NCI-H2196 treated with DMSO at 0.1 percent for 48 hours (cell line): ENCODE data around the gene VPS16.
"Not testable (repeated sequence)": the region's sequence is repeated elsewhere in the genome, so short reads cannot be mapped to it uniquely, and the experiment has no call there.

Source experiments
- DNase-seq: peaks from one replicate; lab custom pipeline; 2025; ENCODE audit not compliant: unreplicated experiment; lab: John Stamatoyannopoulos, UW

VPS16 gene

DNA sequence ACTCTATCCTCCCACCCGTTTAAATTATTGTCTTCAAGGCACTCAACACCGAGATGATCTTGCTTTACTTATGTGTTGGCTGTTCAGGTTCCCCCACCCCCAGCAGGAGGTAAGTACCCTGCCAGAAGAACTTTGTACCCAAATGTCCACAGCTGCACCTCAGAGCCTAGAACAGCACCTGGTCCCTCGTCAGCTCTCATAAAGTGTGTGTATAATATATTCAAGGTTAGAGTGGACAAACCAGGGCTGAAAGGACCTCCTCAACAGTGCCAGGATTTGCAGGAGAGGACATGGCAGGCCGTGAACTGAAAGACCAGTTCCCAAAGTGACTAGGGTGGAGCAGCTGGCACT, 34.2 kb upstream of the VPS16 start:
- no peak for DNase-seq

- no peak for DNase-seq
These were observed 33.5 kb upstream of the VPS16 start for GRCh38 chr20:2807019-2807418.

DNA sequence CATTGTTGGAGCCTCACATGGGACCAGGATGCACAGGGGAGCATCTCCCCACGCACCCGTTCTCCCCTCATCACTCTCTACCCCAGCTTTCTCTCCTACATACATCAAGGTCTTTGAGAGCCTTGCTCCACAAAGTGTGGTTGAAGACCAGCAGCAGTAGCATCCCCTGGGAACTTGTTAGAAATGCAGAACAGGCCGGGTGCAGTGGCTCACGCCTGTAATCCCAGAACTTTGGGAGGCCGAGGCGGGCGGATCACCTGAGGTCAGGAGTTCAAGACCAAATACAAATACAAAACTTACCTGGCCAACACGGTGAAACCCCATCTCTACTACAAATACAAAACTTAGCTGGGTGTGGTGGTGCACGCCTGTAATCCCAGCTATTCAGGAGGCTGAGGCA, 32.6 kb upstream of the VPS16 start:
- not testable (repeated sequence) for DNase-seq

DNA sequence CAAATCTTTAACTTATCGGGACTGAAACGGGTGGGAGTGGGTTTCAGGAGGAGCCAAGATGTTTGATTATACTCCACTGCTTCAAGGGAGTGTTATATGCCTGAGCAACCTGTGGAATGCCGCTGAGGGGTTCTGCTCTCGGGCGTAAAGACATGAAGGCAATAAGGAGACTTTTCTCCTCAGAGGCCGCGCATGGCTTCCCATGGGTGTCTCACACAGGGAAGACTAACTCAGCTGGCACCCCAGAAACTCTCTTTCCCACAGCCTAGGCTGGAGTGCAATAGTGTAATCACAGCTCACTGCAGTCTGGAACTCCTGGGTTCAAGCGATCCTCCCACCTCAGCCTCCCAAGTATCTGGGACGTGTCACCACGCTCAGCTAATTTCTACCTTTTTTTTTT, 30.9 kb upstream of the VPS16 start:
- no peak for DNase-seq

- no peak for DNase-seq
These were observed 28.4 kb upstream of the VPS16 start for GRCh38 chr20:2812189-2812588.

DNA sequence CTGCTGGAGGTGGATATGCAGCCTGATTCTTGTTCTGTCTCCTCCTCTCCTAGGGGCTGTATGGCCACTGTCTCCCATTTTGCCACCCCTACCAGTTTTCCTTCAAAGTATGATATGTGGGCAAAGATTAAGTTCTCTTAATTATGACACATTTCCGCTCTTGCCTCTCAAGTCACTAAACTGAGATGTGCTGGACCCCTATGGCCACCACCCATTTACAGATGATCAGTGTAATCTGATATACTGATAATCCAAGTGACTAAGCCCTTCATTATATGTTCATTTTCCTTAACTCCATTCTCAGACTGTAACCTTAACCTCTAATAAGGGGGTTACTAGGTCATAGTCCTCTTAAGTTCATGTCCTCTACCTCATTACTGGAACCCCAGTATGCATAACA, 26.5 kb upstream of the VPS16 start:
- DNase-seq: no peak

GRCh38 chr20:2814587-2815051, 25.9 kb upstream of the VPS16 start, which contains the start of gene C20orf141:
TSS of gene C20orf141 (plus strand) at chr20:2814987. CDS start at chr20:2815185, 198 bp downstream.
- no peak for DNase-seq

- DNase-seq: no peak
These were observed 25.2 kb upstream of the VPS16 start for GRCh38 chr20:2815242-2815900.

- no peak for DNase-seq
These were observed 24.4 kb upstream of the VPS16 start, which contains the start of gene TMEM239 for GRCh38 chr20:2816030-2816582. TSS of gene TMEM239 (plus strand) at chr20:2816364. CDS start at chr20:2816555, 191 bp downstream.

DNA sequence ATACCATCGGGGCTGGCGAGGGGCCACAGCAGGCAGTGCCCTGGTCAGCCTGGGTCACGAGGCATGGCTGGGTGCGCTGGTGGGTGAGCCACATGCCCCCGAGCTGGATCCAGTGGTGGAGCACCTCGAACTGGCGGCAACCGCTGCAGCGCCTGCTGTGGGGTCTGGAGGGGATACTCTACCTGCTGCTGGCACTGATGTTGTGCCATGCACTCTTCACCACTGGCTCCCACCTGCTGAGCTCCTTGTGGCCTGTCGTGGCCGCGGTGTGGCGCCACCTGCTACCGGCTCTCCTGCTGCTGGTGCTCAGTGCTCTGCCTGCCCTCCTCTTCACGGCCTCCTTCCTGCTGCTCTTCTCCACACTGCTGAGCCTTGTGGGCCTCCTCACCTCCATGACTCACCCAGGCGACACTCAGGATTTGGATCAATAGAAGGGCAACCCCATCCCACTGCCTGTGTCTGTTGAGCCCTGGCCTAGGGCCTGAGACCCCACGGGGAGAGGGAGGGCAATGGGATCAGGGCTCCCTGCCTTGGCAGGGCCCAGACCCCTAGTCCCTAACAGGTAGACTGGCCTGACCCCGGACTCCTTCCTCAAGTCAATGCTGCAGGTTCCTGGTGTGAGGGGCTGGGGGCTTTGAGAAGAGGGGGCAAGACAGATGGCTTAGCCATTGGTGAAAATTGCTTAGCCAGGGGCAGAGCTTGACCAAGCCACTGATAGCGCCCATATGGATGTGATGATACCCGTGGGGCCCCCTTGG, 23.8 kb upstream of the VPS16 start:
- no peak for DNase-seq

- DNase-seq: no peak
These were observed 23.2 kb upstream of the VPS16 start for GRCh38 chr20:2817341-2817726.

DNA sequence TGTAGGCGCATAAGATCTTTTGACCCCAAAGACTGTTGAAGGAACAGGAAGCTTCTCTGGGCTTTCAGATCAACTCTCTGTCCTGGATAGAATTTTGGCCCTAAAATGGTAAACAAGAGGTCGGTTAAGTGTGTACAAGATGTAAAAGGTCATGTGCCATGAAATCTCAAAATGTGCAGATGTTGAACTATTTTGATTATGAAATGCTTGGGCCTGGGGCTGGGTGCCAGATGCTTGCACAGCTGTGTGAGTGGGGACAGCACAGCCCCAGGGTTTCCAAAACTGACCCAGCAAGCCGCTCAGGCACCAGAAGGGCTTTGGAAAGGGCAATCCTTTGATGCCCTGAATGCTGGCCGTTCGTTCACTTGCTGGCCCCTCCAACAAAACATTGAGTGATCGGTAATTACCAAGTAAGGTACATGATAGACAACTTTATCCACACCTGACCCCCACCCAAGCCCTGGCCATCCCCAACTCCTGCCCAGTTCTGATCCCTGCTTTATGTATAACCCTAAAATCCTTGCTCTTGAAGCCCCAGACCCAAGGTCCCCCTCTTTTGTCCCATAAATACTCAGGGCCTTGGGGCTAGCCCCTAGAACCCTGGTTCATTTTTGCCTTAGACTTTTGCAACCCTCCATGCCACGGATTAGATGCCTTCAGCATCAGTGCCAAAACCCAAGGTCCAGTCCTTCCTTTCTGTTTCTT, 22.5 kb upstream of the VPS16 start:
- no peak for DNase-seq

- DNase-seq: no peak
These were observed 20.3 kb upstream of the VPS16 start for GRCh38 chr20:2820084-2820895.

DNA sequence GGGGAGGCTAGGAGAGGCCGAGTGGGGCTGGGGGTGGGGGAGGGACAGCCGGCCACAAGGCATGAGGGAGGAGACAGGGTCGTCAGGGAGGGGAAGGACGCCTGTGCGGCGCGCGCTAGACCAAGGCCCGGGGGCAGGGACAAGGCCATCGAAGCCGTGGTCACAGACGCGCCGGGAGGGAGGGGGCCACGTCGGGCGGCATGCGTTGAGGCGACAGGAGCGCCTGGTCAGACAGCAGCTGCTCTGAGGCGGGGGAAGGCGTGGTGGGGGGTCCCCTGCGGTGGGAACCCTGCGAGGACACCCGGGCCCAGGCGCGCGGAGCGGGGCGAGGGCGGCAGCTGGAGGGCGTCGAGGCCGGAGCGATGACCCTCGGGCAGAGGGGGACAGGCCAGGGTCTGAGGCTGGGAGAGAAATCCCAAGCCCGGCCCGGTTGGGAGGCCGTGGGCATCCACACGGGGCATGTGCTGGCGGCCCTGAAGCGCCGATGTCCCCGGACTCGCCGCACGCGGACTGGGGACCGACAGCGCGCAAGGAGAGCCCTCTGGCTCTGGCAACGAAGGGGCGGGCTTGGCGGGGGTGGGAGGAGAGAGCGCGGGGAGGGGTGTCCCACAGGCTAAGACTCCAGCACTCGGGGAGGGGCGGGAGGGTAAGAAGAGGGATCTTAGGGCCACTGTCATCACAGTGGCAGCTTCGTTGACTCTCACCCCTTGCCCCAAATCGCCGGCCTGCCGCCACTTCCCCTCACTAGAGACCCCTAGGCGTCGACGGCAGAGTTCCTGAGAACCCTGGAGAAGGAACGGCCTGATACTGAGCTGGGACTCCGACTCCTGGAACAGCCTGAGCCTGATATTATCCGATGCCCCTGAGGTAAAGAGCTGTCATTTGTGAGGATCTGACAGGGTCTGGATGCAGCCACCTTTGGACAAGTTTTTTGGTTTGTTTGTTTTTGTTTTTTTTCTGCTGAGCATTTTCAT, 19.4 kb upstream of the VPS16 start:
- DNase-seq: no peak

DNA sequence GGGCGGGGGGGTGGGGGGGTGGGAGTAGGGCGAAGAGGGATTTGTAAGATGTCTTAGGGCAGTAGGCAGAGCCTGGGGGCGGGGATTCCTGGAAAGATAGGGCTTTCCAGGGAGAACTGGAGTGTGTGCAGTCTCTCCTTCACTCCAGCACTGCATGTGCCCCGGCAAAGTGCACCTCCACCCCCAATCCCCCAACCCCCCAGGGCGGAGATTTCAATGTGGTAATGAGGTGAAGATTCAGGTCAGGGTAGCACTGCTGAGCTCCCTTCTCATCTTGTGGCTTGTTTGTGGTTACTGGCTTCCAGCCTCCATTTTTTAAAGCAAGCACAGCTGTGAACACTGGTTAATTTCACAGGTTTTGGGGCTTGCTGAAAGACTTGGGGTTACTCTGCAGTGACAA, 18.5 kb upstream of the VPS16 start:
- DNase-seq: no peak

DNA sequence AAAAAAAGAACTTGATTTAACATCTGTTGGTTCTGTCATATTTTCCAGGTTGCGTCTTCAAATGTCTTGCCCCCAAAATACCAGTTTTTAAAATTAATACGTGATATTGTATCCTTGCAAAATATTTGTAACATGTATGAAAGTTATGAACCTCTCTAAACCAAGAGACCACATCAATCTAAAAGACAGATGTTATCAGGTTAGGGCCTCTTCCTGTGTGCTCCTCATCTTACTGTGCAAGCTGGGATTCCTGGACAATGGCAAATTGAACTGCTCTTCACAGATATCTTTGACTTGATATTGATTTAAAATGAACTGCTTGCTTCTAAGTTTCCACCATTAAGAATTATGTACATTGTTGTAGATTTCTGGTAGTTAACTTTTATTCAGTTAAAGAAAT, 14.8 kb upstream of the VPS16 start:
- DNase-seq: no peak

- no peak for DNase-seq
These were observed 13.9 kb upstream of the VPS16 start for GRCh38 chr20:2826655-2827054.

- DNase-seq: no peak
These were observed 11.2 kb upstream of the VPS16 start for GRCh38 chr20:2829376-2829775.

- not testable (repeated sequence) for DNase-seq
These were observed 9.3 kb upstream of the VPS16 start for GRCh38 chr20:2831206-2831605.

DNA sequence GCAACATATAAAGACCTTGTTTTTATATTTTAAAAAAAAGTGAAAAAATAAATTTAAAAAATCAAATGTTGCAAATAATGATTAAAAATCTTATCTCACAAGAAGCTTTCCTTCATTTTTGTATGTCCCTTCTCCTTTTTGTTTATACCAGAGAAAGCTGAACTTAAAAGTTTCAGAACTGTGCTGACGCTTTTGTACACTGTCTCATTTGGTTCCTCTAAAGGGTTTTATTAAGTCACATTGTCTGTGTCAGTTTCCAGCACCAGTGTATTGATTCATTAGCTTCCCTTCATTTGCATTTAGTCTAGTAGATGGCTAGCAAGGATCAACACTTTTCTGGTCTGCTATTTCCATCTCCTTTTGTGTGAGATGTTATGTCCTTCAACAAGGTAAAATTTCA, 6.8 kb upstream of the VPS16 start:
- no peak for DNase-seq
